SK-N-MC (cell line): ENCODE results near the gene IFNGR1.
"Not testable (repeated sequence)": the region's sequence is repeated elsewhere in the genome, so short reads cannot be mapped to it uniquely, and the experiment has no call there.

Source experiments
- EZH2 ChIP-seq: fragments of 200-600 bp; sonication (generic); IDR thresholded peaks from one replicate; pipeline ENCODE4 v1.6.1; 2017; ENCODE audit warnings: antibody characterized with exemption
- POLR2AphosphoS5 ChIP-seq: IDR thresholded peaks from 2 replicates; pipeline ENCODE4 v1.6.1; 2012; ENCODE audit warnings: mild to moderate bottlenecking, low read depth, low read length, borderline replicate concordance

DNA sequence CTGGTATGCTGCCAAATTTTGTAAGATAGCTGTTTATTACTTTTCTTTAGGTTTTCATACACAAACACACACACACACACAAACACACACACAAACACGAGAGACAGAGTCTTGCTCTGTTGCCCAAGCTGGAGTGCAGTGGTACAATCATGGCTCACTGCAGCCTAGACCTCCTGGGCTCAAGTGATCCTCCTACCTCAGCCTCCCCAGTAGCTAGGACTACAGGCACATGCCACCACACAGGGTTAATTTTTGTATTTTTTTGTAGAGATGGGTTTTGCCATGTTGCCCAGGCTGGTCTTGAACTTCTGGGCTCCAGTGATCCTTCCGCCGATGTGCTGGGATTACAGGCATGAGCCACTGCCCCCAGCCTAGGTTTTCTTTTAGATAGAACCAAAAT is 3.6 kb downstream of the IFNGR1 start:
- TF ChIP-seq POLR2AphosphoS5, EZH2: not testable (repeated sequence)
